OCI-LY1 (cell line): ENCODE results near the gene GNG2.

Experiments
- H2AFZ ChIP-seq: fragments of 200-600 bp; sonication (generic), shearing (Covaris generic); 2 replicates; pipeline ENCODE4 v1.6.0; 2014; ENCODE audit warnings: antibody characterized with exemption, mild to moderate bottlenecking, low read length
- H3F3A ChIP-seq: fragments of 200-600 bp; sonication (generic), shearing (Covaris generic); 2 replicates; pipeline ENCODE4 v1.6.0; 2014; ENCODE audit warnings: mild to moderate bottlenecking, antibody characterized with exemption, low read length, moderate library complexity; ENCODE audit not compliant: insufficient read depth
- H3K27ac ChIP-seq: fragments of 200-600 bp; sonication (generic); 2 replicates; pipeline ENCODE4 v1.5.1; 2014; ENCODE audit warnings: low read length, mixed run types, mild to moderate bottlenecking, low read depth; ENCODE audit not compliant: poor library complexity, severe bottlenecking
- H3K27me3 ChIP-seq: fragments of 200-600 bp; sonication (generic); 2 replicates; pipeline ENCODE4 v1.6.0; 2014; ENCODE audit warnings: antibody characterized with exemption, mild to moderate bottlenecking, low read length, moderate library complexity; ENCODE audit not compliant: insufficient read depth
- H3K36me3 ChIP-seq: fragments of 200-600 bp; sonication (generic); 2 replicates; pipeline ENCODE4 v1.6.1; 2014; ENCODE audit warnings: mild to moderate bottlenecking, antibody characterized with exemption, low read length, moderate library complexity, mixed read lengths; ENCODE audit not compliant: insufficient read depth
- H3K4me1 ChIP-seq: fragments of 200-600 bp; sonication (generic); 2 replicates; pipeline ENCODE4 v1.5.1; 2014; ENCODE audit warnings: mild to moderate bottlenecking, low read length, moderate library complexity; ENCODE audit not compliant: insufficient read depth, severe bottlenecking
- H3K4me2 ChIP-seq: fragments of 200-600 bp; sonication (generic), shearing (Covaris generic); 2 replicates; pipeline ENCODE4 v1.6.1; 2014; ENCODE audit warnings: low read length
- H3K4me3 ChIP-seq: fragments of 200-600 bp; sonication (generic); 2 replicates; pipeline ENCODE4 v1.5.1; 2014; ENCODE audit warnings: low read length, low read depth, mild to moderate bottlenecking, mixed read lengths; ENCODE audit not compliant: poor library complexity, severe bottlenecking
- H3K79me2 ChIP-seq: fragments of 200-600 bp; shearing (Covaris generic); 2 replicates; pipeline ENCODE4 v1.6.1; 2016; ENCODE audit warnings: mixed run types, low read length, mixed read lengths; ENCODE audit not compliant: insufficient read depth
- H3K9ac ChIP-seq: fragments of 200-600 bp; sonication (generic), shearing (Covaris generic); 2 replicates; pipeline ENCODE4 v1.6.1; 2014; ENCODE audit warnings: mild to moderate bottlenecking, low read length, mixed read lengths
- H3K9me2 ChIP-seq: fragments of 200-600 bp; sonication (generic), shearing (Covaris generic); 2 replicates; pipeline ENCODE4 v1.6.1; 2014; ENCODE audit warnings: low read depth, mild to moderate bottlenecking, low read length, mixed read lengths
- H3K9me3 ChIP-seq: fragments of 200-600 bp; shearing (Covaris generic); 2 replicates; pipeline ENCODE4 v1.6.1; 2014; ENCODE audit warnings: low read length, mixed read lengths
- H4K20me1 ChIP-seq: fragments of 200-600 bp; sonication (generic), shearing (Covaris generic); 2 replicates; pipeline ENCODE4 v1.6.0; 2016; ENCODE audit warnings: mild to moderate bottlenecking, low read length; ENCODE audit not compliant: insufficient read depth
- CTCF ChIP-seq: fragments of 200-600 bp; sonication (generic), shearing (Covaris generic); IDR thresholded peaks from 2 replicates; pipeline ENCODE4 v1.5.1; 2017; ENCODE audit warnings: mild to moderate bottlenecking, antibody characterized with exemption, low read length, moderate library complexity, mixed read lengths
- EZH2 ChIP-seq: fragments of 200-600 bp; sonication (generic), shearing (Covaris generic); IDR thresholded peaks from 2 replicates; pipeline ENCODE4 v1.8.0; 2017; ENCODE audit warnings: borderline replicate concordance, mixed run types, mild to moderate bottlenecking, antibody characterized with exemption, low read length, moderate library complexity, mixed read lengths

The GNG2 gene

GRCh38 chr14:52010173-52010693 lies 149.8 kb downstream of the GNG2 start:
- no peaks in the 10 kb centered on the region for H4K20me1 ChIP-seq
- no peaks in the 10 kb centered on the region for H3K27me3 ChIP-seq
- H3K36me3 ChIP-seq, result peaks cover 66% of the 10 kb centered on the region
- H3K27ac ChIP-seq, result no peak overlapping the region
- no peaks in the 10 kb centered on the region for H3K4me1 ChIP-seq
- no peaks in the 10 kb centered on the region for H3F3A ChIP-seq
- no peaks in the 10 kb centered on the region for H3K79me2 ChIP-seq
- H3K9me2 ChIP-seq, result no peaks in the 10 kb centered on the region
- H3K4me2 ChIP-seq, result no peak overlapping the region
- H2AFZ ChIP-seq, result no peak overlapping the region
- no peak overlapping the region for H3K9ac ChIP-seq
- TF ChIP-seq CTCF (no peak), EZH2 (no peak)
- no peak overlapping the region for H3K4me3 ChIP-seq
- H3K9me3 ChIP-seq, result no peaks in the 10 kb centered on the region

GRCh38 chr14:52011523-52011922 lies 151.1 kb downstream of the GNG2 start:
- H2AFZ ChIP-seq, result no peak overlapping the region
- H3F3A ChIP-seq, result no peaks in the 10 kb centered on the region
- H3K4me1 ChIP-seq, result no peaks in the 10 kb centered on the region
- H3K36me3 ChIP-seq, result peaks cover 53% of the 10 kb centered on the region
- no peak overlapping the region for H3K4me3 ChIP-seq
- no peaks in the 10 kb centered on the region for H3K9me3 ChIP-seq
- no peak overlapping the region for H3K4me2 ChIP-seq
- H3K27ac ChIP-seq, result no peak overlapping the region
- H3K9ac ChIP-seq, result no peak overlapping the region
- no peaks in the 10 kb centered on the region for H3K79me2 ChIP-seq
- no peaks in the 10 kb centered on the region for H3K27me3 ChIP-seq
- TF ChIP-seq CTCF (no peak), EZH2 (no peak)
- no peaks in the 10 kb centered on the region for H3K9me2 ChIP-seq
- no peaks in the 10 kb centered on the region for H4K20me1 ChIP-seq

GRCh38 chr14:52012635-52013034 lies 152.2 kb downstream of the GNG2 start:
- Histone ChIP-seq H3K4me2 (no peak overlapping the region), H3F3A (no peaks in the 10 kb centered on the region), H3K27ac (no peak overlapping the region), H3K9me3 (no peaks in the 10 kb centered on the region), H3K4me3 (no peak overlapping the region), H3K4me1 (no peaks in the 10 kb centered on the region), H3K36me3 (peaks cover 42% of the 10 kb centered on the region), H3K9ac (no peak overlapping the region), H3K27me3 (no peaks in the 10 kb centered on the region), H3K9me2 (no peaks in the 10 kb centered on the region), H4K20me1 (no peaks in the 10 kb centered on the region), H3K79me2 (no peaks in the 10 kb centered on the region), H2AFZ (no peak overlapping the region)
- TF ChIP-seq EZH2, result no peak
- TF ChIP-seq CTCF, result no peak
